ENCODE measurements around the gene KLK6.

Gene KLK6

DNA sequence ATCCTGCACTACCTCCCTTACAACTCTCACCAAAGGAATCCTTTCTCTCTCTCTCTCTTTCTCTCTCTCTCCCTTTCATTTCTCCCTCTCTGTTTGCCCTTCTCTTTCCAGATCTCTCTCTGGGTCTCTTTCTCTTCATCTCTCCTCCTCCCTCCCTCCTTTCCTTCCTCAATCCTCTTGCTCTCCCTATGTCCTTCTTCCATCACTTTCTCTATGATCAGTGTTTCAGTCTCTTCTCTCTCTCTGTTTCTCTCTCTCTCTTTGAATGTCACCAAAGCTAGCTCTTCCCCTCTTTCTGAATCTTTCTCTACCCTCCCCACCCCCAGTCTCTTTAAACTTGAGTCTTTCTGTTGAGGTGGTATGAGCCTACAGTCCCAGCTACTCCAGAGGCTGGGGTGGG lies 38.4 kb downstream of the KLK6 start:
- H3K27me3 ChIP-seq (replicated peaks): no peaks in the 10 kb centered on the region
- in situ Hi-C loops (cut with HindIII; ENCODE audit: low pct_ligation_motif_present, low sequenced_read_pairs): no loop called here
- no peak overlapping the region for H3K27ac ChIP-seq
- TF ChIP-seq, protein P1, sequence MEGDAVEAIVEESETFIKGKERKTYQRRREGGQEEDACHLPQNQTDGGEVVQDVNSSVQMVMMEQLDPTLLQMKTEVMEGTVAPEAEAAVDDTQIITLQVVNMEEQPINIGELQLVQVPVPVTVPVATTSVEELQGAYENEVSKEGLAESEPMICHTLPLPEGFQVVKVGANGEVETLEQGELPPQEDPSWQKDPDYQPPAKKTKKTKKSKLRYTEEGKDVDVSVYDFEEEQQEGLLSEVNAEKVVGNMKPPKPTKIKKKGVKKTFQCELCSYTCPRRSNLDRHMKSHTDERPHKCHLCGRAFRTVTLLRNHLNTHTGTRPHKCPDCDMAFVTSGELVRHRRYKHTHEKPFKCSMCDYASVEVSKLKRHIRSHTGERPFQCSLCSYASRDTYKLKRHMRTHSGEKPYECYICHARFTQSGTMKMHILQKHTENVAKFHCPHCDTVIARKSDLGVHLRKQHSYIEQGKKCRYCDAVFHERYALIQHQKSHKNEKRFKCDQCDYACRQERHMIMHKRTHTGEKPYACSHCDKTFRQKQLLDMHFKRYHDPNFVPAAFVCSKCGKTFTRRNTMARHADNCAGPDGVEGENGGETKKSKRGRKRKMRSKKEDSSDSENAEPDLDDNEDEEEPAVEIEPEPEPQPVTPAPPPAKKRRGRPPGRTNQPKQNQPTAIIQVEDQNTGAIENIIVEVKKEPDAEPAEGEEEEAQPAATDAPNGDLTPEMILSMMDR (IDR thresholded peaks at IDR 0.05; ENCODE audit: low read depth, low read length, missing control alignments): no peak
- no peak overlapping the region for H3K4me3 ChIP-seq (ENCODE audit: low read depth, low read length)
- DNase-seq: no peak
- H3K36me3 ChIP-seq (replicated peaks): no peaks in the 10 kb centered on the region

DNA sequence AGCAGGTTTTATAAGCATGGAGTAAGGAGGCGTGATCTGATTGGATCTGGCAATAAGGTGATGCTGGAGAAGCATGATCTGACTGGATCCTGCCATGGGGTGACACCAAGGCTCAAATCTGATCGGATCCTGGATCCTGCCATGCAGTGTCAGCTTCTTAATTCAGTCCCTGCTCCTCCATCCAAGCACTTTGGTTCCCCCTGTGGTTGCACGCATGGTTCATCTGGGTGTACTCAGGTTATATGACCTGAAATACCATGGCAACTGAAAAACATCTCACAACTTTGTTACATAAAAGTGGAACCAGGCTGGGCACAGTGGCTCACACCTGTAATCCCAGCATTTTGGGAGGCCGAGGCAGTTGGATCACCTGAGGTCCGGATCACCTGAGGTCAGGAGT lies 40.6 kb downstream of the KLK6 start:
- Histone ChIP-seq H3K27me3 (replicated peaks) (no peaks in the 10 kb centered on the region), H3K36me3 (replicated peaks) (no peaks in the 10 kb centered on the region), H3K27ac (no peak overlapping the region), H3K4me3 (ENCODE audit: low read depth, low read length) (no peak overlapping the region)
- in situ Hi-C loops (cut with HindIII; ENCODE audit: low pct_ligation_motif_present, low sequenced_read_pairs): no loop called here
- DNase-seq: no peak
- TF ChIP-seq, protein P1 (IDR thresholded peaks at IDR 0.05; ENCODE audit: low read depth, low read length, missing control alignments): no peak

DNA sequence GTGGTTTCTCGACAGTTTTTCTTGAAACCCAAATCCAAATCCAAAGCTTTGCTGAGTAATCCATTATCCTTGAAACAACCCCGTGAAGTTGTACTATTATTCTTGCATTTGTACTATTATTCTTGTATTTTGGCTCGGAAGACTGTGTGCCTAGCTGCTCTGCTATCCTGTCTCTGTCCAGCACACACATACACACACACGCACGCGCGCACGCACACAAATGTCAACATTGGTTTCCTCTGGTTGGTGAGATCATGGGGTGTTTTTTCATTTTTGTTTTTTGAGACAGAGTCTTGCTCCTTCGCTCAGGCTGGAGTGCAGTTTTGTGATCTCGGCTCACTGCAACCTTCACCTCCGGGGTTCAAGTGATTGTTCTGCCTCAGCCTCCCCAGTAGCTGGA lies 43.2 kb downstream of the KLK6 start:
- TF ChIP-seq, protein P1 (IDR thresholded peaks at IDR 0.05; ENCODE audit: low read depth, low read length, missing control alignments): no peak
- no peak overlapping the region for H3K27ac ChIP-seq
- no peak for DNase-seq
- H3K4me3 ChIP-seq (ENCODE audit: low read depth, low read length): no peak overlapping the region
- H3K36me3 ChIP-seq (replicated peaks): no peaks in the 10 kb centered on the region
- no peaks in the 10 kb centered on the region for H3K27me3 ChIP-seq (replicated peaks)
- in situ Hi-C loops (cut with HindIII; ENCODE audit: low pct_ligation_motif_present, low sequenced_read_pairs): no loop called here

DNA sequence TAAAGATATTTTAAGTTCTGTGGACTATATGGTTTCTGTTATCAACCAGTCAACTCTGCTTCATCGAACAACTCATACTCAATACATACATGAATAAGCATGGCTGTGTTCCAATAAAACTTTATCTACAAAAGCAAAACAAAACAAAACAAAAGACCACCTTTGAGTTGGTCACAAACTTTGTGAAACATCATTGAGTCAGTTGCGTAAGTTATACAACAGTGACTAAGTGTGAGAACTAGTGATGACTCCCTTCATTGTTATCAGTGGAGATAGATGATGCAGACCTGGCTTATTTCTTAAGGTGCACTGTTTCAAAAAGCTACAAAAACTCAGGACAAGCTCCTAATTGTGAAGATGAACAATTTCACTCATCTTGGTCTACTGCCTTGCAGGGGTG lies 43.7 kb downstream of the KLK6 start:
- no peaks in the 10 kb centered on the region for H3K27me3 ChIP-seq (replicated peaks)
- DNase-seq: no peak
- TF ChIP-seq, protein P1 (IDR thresholded peaks at IDR 0.05; ENCODE audit: low read depth, low read length, missing control alignments): no peak
- no peaks in the 10 kb centered on the region for H3K36me3 ChIP-seq (replicated peaks)
- no peak overlapping the region for H3K27ac ChIP-seq
- no peak overlapping the region for H3K4me3 ChIP-seq (ENCODE audit: low read depth, low read length)
- in situ Hi-C loops (cut with HindIII; ENCODE audit: low pct_ligation_motif_present, low sequenced_read_pairs): no loop called here

DNA sequence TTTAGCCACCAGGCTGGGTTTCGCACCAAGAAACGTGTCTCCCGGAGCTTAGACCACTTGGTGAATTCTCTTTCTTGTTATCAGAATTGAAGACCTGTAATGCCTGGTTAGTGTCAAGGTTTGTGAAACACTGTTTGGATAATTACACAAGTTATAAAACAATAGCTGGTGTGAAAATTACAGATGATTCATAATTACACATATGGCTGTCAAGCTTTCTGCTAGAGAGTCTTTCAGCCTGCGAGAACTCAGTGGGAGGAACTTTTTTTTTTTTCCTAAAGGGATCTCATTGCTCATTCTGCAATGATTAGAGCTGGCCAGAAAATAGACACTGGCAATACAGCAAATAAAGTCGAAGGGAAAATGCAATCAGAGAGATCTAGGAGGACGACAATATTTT lies 44.8 kb downstream of the KLK6 start:
- in situ Hi-C loops (cut with HindIII; ENCODE audit: low pct_ligation_motif_present, low sequenced_read_pairs): no loop called here
- TF ChIP-seq, protein P1 (IDR thresholded peaks at IDR 0.05; ENCODE audit: low read depth, low read length, missing control alignments): no peak
- Histone ChIP-seq H3K4me3 (ENCODE audit: low read depth, low read length) (no peak overlapping the region), H3K27me3 (replicated peaks) (no peaks in the 10 kb centered on the region), H3K27ac (no peak overlapping the region), H3K36me3 (replicated peaks) (no peaks in the 10 kb centered on the region)
- DNase-seq: no peak

DNA sequence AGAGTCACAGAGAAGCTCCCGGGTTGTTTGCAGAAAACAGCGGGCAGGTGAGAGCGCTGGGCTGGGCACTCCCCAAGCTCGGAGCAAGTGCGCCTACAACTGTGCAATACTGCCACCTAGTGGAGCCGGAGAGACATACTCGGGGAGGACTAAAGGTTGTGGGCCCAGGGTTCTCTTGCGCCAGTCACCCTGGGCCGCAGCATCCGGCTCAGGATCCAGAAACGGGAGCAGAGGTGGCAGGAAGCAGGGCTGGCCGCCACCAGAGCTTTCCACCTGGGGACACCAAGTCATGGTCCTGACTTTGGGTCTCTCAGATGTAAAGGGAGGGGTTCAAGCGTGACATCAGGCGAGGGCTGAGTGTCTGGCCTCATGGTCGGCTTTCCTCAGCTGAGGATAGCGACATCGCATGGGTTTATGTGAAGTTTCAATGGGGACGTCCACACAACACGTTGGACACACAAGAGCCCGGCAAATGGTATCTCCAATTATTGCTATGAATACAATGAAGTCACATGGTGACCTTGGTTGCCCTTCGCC lies 47.0 kb downstream of the KLK6 start:
- TF ChIP-seq, protein P1 (IDR thresholded peaks at IDR 0.05; ENCODE audit: low read depth, low read length, missing control alignments): peak; percentile 84
- Histone ChIP-seq H3K36me3 (replicated peaks) (no peaks in the 10 kb centered on the region), H3K27me3 (replicated peaks) (no peaks in the 10 kb centered on the region), H3K27ac (no peak overlapping the region), H3K4me3 (ENCODE audit: low read depth, low read length) (no peak overlapping the region)
- peak; percentile 37 for DNase-seq
- in situ Hi-C loops (cut with HindIII; ENCODE audit: low pct_ligation_motif_present, low sequenced_read_pairs): no loop called here

Data from brain microvascular endothelial cell (primary cell).